ENCODE data around the gene GPX7. TPM values are rescaled to one million over a fixed set of nuclear protein-coding genes. Genes with fewer than 3 reads are reported as not detected.

The GPX7 gene
- total and polyA plus RNA-seq, 5 experiments from 2014 or later = 25.0 to 34.5 (median 30.3) TPM

DNA sequence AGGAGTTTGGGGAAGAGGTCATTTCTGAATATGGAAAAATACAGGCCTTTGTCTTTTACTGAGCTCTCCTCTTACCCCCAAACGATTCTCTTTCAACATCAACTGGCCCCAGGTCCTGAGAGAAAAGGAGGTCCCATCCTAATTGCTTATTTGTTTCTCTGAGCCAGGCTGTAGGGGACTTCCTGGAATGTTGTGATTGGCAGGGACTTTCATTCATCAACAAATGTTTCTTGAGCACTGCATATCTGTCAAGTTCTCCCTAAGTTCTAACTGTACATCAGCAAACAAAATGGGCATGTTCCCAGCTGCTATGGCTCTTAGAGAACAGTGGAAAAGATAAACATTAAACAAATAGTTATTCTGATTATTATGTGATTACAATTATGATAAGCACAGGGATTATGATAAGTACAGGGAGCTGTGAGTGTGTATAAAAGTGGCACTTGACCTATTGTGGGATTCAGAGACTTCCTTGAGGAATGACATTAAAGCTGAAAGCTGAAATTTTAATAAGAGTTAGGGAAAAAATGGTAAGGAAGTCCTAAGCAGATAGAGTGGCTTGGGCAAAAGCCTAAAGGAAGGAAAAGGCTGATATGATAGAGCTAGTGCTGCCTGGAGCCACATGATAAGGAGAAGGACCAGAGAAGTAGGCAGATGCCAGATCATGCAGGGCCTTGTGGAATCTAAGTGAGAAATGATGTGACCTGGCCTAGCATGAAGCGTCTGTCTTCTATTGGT lies 11.6 kb downstream of the GPX7 start:
- Mint-ChIP-seq H3K36me3 (peaks cover 0 to 15% (median 13%) of the 10 kb centered on the region in 3 donors), H3K4me3 (peak overlapping the region in 1 of 10 donors; percentile 1), H3K27me3 (no peaks in the 10 kb centered on the region), H3K27ac (peak overlapping the region; percentile 18 to 90 (median 48)), H3K9me3 (no peaks in the 10 kb centered on the region), H3K4me1 (peaks cover 14 to 49% (median 34%) of the 10 kb centered on the region in 4 donors)
- DNase-seq (no peak), ATAC-seq (no peak)
- POLR2A ChIA-PET = interaction anchor here (0.8 to 2.9 kb wide), 3 partner anchors 10 to 60 kb away, joined by 3 to 18 read pairs (median 4); partner anchors contain the start of gene TUT4

DNA sequence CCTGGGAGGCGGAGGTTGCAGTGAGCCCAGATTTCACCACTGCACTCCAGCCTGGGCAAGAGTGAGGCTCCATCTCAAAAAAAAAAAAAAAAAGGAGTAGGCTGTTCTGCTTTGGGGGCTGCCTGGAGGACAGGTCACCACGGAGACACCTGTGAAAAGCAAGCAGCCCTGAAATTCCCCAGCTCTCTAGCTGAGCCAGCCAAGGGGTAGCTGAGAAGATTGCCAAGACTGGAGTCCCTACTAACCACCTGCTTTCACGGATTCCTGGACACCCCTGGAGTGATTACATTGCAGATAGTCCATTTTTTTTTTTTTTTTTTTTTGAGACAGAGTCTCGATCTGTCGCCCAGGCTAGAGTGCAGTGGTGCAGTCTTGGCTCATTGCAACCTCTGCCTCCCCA lies 12.5 kb downstream of the GPX7 start:
- Mint-ChIP-seq H3K36me3 (peaks cover 0 to 14% (median 10%) of the 10 kb centered on the region in 3 donors), H3K27me3 (no peaks in the 10 kb centered on the region)
- POLR2A ChIA-PET = interaction anchor here (0.7 to 2.9 kb wide), 3 partner anchors 11 to 24 kb away, joined by 3 to 18 read pairs (median 5); no protein-coding TSS in a partner anchor

DNA sequence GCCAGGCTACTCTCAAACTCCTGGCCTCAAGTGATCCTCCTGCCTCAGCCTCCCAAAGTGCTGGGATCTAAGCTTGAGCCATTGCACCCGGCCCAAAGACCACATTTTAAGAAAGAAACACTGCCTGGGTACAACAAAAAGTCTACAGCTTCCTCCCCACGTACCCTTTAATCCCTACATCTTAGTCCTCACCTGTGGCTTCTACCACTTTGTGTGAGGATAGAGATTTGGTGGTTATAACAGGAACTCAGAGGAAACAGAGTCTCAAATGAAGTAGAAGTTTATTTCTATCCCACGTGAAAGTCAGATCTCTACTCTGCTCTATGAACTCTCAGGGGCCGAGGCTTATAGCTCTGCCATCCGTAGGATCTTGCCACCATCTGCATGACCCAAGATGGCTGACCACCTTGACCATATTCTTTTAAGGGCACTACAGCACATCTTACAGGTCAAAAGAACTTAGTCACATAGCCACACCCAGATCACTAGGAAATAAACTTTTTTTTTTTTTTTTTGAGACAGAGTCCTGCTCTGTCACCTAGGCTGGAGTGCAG lies 13.4 kb downstream of the GPX7 start:
- POLR2A ChIA-PET = interaction anchor here (0.6 to 2.9 kb wide), 4 partner anchors 10 to 73 kb away, joined by 3 to 18 read pairs (median 4); no protein-coding TSS in a partner anchor
- Mint-ChIP-seq H3K9me3 (peaks cover 0 to 3% (median 0%) of the 10 kb centered on the region in 9 donors), H3K4me1 (peaks cover 15 to 56% (median 37%) of the 10 kb centered on the region in 4 donors), H3K4me3 (peak overlapping the region in 6 of 10 donors; percentile 23 to 75 (median 60)), H3K27me3 (no peaks in the 10 kb centered on the region), H3K27ac (peak overlapping the region in 9 of 10 donors; percentile 41 to 87 (median 70)), H3K36me3 (peaks cover 0 to 14% (median 12%) of the 10 kb centered on the region in 3 donors)
- peak in 1 of 2 donors; percentile 33 for ATAC-seq
- DNase-seq = peak in 2 of 10 donors; percentile 13 to 17

More for the DNA sequence above, 12.5 kb downstream of the GPX7 start:
- peak overlapping the region in 2 of 10 donors; percentile 51 to 80 for H3K27ac Mint-ChIP-seq
- H3K4me3 Mint-ChIP-seq = no peak overlapping the region
- ATAC-seq (no peak), DNase-seq (no peak)
- peaks cover 14 to 51% (median 35%) of the 10 kb centered on the region in 4 donors for H3K4me1 Mint-ChIP-seq
- H3K9me3 Mint-ChIP-seq = no peaks in the 10 kb centered on the region

DNA sequence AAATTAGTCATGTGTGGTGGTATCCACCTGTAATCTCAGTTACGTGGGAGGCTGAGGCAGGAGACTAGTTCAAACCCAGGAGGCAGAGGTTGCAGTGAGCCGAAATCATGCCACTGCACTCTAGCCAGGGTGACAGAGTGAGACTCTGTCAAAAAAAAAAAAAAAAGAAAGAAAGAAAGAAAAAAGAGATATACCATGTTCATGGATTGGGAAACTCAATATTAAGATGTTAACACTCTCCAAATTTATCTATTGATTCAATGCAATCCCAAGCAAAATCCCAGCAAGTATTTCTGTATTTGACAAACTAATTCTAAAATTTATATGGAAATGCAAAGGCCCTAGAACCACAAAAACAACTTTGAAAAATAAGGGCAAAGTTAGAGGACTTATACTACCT lies 19.8 kb downstream of the GPX7 start:
- ATAC-seq (no peak), DNase-seq (no peak)
- Mint-ChIP-seq H3K36me3 (peaks cover 0 to 22% (median 9%) of the 10 kb centered on the region in 3 donors), H3K27me3 (no peaks in the 10 kb centered on the region), H3K4me1 (peaks cover 9 to 34% (median 17%) of the 10 kb centered on the region in 4 donors), H3K9me3 (peaks cover 0 to 6% (median 0%) of the 10 kb centered on the region in 9 donors), H3K4me3 (no peak overlapping the region), H3K27ac (no peak overlapping the region)
- POLR2A ChIA-PET = interaction anchor here (0.7 to 1.5 kb wide), 2 partner anchors 11 to 222 kb away, joined by 4 to 5 read pairs; partner anchors contain the start of gene SHISAL2A

DNA sequence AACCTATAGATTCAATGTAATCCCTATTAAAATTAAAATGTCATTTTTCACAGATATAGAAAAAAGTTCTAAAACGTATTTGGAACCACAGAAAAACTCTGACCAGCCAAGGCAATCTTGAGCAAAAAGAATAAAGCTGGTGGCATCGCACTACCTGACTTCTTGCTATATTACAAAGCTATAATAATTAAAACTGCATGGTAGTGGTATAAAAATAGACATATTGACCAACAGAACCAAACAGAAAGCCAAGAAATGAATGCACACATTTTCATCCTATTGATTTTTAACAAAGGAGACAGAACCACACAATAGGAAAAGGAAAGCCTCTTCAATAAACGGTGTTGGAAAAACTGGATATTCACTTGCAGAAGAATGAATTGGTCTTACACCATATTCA lies 21.6 kb downstream of the GPX7 start:
- POLR2A ChIA-PET = no interaction called here

DNA sequence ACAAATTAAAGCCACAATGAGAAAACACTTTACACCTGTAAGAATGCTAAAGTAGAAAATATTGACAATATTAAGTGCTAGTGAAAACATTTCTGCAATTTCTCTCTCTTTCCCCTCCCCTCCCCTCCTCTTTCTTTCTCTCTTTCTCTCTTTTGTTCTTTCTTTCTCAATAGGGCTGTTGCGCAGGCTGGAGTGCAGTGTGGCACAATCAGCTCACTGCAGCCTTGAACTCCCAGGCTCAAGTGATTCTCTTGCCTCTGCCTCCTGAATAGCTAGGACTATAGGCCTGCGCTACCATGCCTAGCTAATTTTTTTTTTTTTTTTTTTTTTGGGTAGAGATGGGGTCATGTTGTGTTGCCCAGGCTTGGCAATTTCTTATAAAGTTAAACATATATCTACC lies 24.9 kb downstream of the GPX7 start:
- Mint-ChIP-seq H3K9me3 (peaks cover 0 to 2% (median 0%) of the 10 kb centered on the region in 9 donors), H3K36me3 (peaks cover 0 to 5% (median 5%) of the 10 kb centered on the region in 3 donors), H3K4me3 (no peak overlapping the region), H3K4me1 (peaks cover 14 to 43% (median 41%) of the 10 kb centered on the region in 4 donors), H3K27me3 (no peaks in the 10 kb centered on the region), H3K27ac (peak overlapping the region in 3 of 10 donors; percentile 31 to 77 (median 41))
- POLR2A ChIA-PET = interaction anchor here (0.6 to 1.3 kb wide), 3 partner anchors 11 to 74 kb away, joined by 3 to 5 read pairs (median 4); partner anchors contain the start of gene TUT4
- DNase-seq (no peak), ATAC-seq (no peak)

More for the DNA sequence above, 21.6 kb downstream of the GPX7 start:
- Mint-ChIP-seq H3K27ac (peak overlapping the region in 1 of 10 donors; percentile 3), H3K9me3 (peaks cover 0 to 6% (median 0%) of the 10 kb centered on the region in 9 donors), H3K27me3 (no peaks in the 10 kb centered on the region), H3K4me1 (peaks cover 9 to 29% (median 24%) of the 10 kb centered on the region in 4 donors), H3K36me3 (peaks cover 0 to 11% (median 9%) of the 10 kb centered on the region in 3 donors), H3K4me3 (no peak overlapping the region)
- DNase-seq = no peak
- ATAC-seq = no peak

DNA sequence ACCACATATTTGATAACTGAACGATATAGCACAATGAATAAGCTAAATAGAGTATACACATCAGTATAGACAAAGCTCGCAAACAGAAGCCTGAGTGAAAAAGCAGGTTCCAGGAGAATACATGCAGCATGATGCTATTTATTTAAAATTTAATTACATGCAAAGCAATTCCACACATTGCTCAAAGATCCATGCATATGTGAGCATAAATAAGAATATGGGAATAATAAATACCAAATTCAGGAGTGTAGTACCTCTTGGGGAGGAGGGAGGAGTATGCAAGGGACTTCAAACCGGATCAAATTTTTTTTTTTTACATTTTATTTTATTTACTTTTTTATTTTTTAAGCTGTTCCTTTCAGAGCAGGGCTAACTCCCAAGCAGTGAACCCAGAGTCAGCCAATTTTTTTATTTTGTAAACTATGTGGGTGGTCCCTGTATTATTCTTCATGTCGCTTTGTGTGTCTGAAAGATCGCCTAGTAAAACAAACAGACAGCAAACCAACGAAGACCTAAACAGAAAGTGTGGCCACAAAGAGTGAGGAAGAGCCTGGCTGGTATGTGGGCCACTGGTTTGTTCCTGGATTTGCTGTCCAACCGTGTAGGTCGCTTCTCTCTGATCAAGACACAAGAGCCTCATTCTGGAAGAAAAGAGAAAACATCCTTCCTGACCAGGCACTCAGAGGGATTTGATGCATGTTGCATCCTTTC lies 26.6 kb downstream of the GPX7 start:
- H3K36me3 Mint-ChIP-seq = peaks cover 0 to 5% (median 0%) of the 10 kb centered on the region in 3 donors
- ATAC-seq (no peak), DNase-seq (no peak)
- H3K27me3 Mint-ChIP-seq = no peaks in the 10 kb centered on the region
- H3K4me3 Mint-ChIP-seq = peak overlapping the region in 2 of 10 donors; percentile 16 to 26
- peaks cover 0 to 2% (median 0%) of the 10 kb centered on the region in 9 donors for H3K9me3 Mint-ChIP-seq
- H3K27ac Mint-ChIP-seq = peak overlapping the region in 7 of 10 donors; percentile 29 to 87 (median 63)
- peaks cover 22 to 53% (median 50%) of the 10 kb centered on the region in 4 donors for H3K4me1 Mint-ChIP-seq
- POLR2A ChIA-PET = interaction anchor here (0.6 to 1.9 kb wide), 4 partner anchors 9 to 213 kb away, joined by 3 to 6 read pairs (median 3); no protein-coding TSS in a partner anchor

DNA sequence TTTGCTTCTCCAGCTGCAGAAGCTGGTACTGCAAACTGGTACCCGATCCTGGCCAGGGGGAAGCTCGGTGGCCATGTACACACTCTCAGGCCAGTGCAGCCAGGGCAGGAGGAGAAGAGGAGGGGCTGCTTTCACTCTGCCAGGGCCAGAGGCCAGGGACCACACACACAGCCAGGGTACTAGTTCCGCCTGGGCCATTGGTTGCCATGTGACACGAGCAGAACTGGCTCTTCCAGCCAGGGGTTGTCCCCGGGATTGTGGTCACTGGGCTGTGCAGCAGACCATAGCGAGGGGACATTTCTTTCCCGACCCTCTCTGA lies 27.1 kb downstream of the GPX7 start:
- Mint-ChIP-seq H3K4me3 (peak overlapping the region in 3 of 10 donors; percentile 16 to 56 (median 26)), H3K27me3 (no peaks in the 10 kb centered on the region)

DNA sequence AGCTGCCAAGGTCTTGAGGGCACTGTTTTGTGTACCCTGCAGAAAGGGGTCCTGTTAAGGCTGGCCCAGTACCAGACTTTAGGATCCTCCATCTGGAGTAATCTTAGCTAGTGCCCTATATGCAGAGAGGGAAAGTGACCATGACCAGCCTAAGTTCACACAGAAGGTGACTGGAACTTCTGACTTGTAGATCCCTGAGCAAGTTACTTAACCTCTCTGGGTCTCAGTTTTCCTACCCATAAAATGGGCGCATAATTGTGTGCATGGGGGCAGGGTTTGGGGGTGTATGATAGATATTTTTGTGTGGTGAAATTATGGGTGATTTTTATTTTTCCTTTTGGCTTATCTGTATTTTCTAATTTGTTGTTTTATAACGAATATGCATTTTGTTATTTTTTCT lies 27.5 kb downstream of the GPX7 start:
- no peak for ATAC-seq
- peaks cover 0 to 5% (median 0%) of the 10 kb centered on the region in 3 donors for H3K36me3 Mint-ChIP-seq
- DNase-seq = no peak
- H3K27ac Mint-ChIP-seq = peak overlapping the region in 4 of 10 donors; percentile 28 to 86 (median 52)
- POLR2A ChIA-PET = interaction anchor here (0.6 to 1.9 kb wide), 5 partner anchors 10 to 214 kb away, joined by 3 to 7 read pairs (median 4); no protein-coding TSS in a partner anchor
- no peaks in the 10 kb centered on the region for H3K27me3 Mint-ChIP-seq
- H3K9me3 Mint-ChIP-seq = peaks cover 0 to 2% (median 0%) of the 10 kb centered on the region in 9 donors
- H3K4me1 Mint-ChIP-seq = peaks cover 29 to 62% (median 59%) of the 10 kb centered on the region in 4 donors
- H3K4me3 Mint-ChIP-seq = peak overlapping the region in 1 of 10 donors; percentile 13

More for the DNA sequence above, 27.1 kb downstream of the GPX7 start:
- DNase-seq (no peak), ATAC-seq (no peak)
- H3K4me1 Mint-ChIP-seq = peaks cover 27 to 59% (median 55%) of the 10 kb centered on the region in 4 donors
- H3K27ac Mint-ChIP-seq = peak overlapping the region in 7 of 10 donors; percentile 29 to 87 (median 63)
- POLR2A ChIA-PET = interaction anchor here (0.6 to 1.9 kb wide), 5 partner anchors 8 to 214 kb away, joined by 3 to 6 read pairs (median 3); no protein-coding TSS in a partner anchor
- peaks cover 0 to 5% (median 0%) of the 10 kb centered on the region in 3 donors for H3K36me3 Mint-ChIP-seq
- peaks cover 0 to 2% (median 0%) of the 10 kb centered on the region in 9 donors for H3K9me3 Mint-ChIP-seq

DNA sequence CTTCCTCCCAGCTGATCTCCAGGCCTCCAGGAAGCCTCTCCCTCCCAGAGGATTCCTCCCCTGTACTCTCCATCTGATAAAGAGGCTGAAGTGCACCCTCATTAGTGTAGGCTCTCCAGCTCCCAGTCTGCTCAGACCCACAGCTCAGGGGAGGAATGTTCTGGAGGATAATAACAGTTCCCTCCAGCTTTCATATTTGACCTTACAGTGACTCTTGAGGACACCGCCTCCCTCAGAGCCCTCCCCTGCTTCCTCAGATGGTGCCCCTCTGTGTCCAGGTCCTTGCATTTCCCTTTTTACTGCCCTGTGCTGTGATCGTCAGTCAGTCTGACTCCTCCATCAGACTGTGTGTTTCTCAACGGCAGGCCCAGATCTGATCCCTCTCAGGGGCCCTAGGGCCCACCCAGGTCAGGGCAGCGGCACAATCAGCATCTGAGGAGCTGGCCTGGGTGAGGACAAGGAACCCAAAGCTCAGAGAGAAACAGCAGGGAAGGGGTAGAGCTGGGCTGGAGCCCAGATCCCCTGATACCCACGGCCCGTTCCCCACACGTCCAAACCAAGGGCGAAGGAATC lies 29.7 kb downstream of the GPX7 start:
- H3K27me3 Mint-ChIP-seq = no peaks in the 10 kb centered on the region
- POLR2A ChIA-PET = interaction anchor here (0.7 to 5.7 kb wide), 15 partner anchors 10 to 227 kb away, joined by 3 to 67 read pairs (median 12); partner anchors contain the start of genes GPX7, ORC1, PRPF38A and TUT4
- H3K36me3 Mint-ChIP-seq = peaks cover 0 to 2% (median 0%) of the 10 kb centered on the region in 3 donors
- peaks cover 30 to 74% (median 68%) of the 10 kb centered on the region in 4 donors for H3K4me1 Mint-ChIP-seq
- H3K9me3 Mint-ChIP-seq = peaks cover 0 to 2% (median 0%) of the 10 kb centered on the region in 9 donors
- H3K27ac Mint-ChIP-seq = peak overlapping the region; percentile 94 to 99 (median 96)
- no peak for ATAC-seq
- DNase-seq = peak in 1 of 10 donors; percentile 23
- H3K4me3 Mint-ChIP-seq = peak overlapping the region; percentile 85 to 92 (median 87)

DNA sequence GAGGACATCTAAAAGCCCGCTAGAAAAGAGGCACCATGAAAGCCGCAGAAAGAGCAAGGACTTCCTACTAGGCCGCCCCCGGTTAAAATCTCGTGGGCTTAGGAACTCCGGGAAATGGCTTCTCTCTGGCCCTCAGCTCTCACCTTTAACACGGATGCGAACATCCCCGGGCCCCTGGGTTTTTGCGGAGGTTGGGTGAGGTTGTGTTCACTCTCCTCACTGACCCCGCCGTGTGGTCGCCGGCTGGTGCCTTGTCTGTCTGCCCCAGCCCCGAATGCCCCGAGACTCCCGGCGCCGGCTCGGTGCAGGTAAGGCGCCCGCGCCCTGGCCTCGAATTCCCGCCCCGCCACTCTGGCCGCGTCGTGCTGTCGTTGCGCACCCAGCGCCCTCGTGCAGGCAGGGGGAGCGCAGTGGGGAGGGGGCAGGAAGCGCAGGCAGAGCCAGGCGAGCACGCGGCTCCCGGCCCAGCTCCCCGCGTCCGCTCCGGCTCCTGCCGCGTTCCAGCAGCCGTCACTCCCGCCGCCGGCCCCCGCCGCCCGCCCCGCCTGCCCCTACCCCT lies 30.6 kb downstream of the GPX7 start, which contains the start of gene SHISAL2A:
SHISAL2A (plus strand) TSS at position 437 of the 559 bp plus-strand sequence. CDS start 326 bp downstream, outside the sequence.
- peaks cover 34 to 74% (median 70%) of the 10 kb centered on the region in 4 donors for H3K4me1 Mint-ChIP-seq
- H3K27ac Mint-ChIP-seq = peak within 1 kb of the TSS; percentile 94 to 99 (median 98)
- POLR2A ChIA-PET = interaction anchor here (0.7 to 5.7 kb wide), 24 partner anchors 9 to 266 kb away, joined by 3 to 67 read pairs (median 6); partner anchors contain the start of genes GPX7, ORC1, PRPF38A and TUT4
- peak within 1 kb of the TSS; percentile 86 to 96 (median 92) for H3K4me3 Mint-ChIP-seq
- DNase-seq = peak; percentile 47 to 84 (median 66)
- H3K36me3 Mint-ChIP-seq = no peaks in the 10 kb centered on the region
- H3K9me3 Mint-ChIP-seq = no peaks in the 10 kb centered on the region
- H3K27me3 Mint-ChIP-seq = no peaks in the 10 kb centered on the region
- peak; percentile 46 to 48 for ATAC-seq

All from naive thymus-derived CD8-positive, alpha-beta T cell (primary cell).